Amniotic epithelial cell (primary cell): ENCODE measurements around the gene PLEKHA6.

Source experiments
- DNase-seq: peaks from one replicate; pipeline ENCODE4 v3.0.0-alpha.2; 2010; ENCODE audit warnings: low read depth

The PLEKHA6 gene

GRCh38 chr1:204357551-204358490 is 1.9 kb downstream of the PLEKHA6 start:
- no peak for DNase-seq

- peak; percentile 48 for DNase-seq
Measured at GRCh38 chr1:204356997-204357396, 2.7 kb downstream of the PLEKHA6 start.

GRCh38 chr1:204355913-204356312 is 3.8 kb downstream of the PLEKHA6 start:
- no peak for DNase-seq

- DNase-seq = no peak
Measured at GRCh38 chr1:204354579-204354978, 5.2 kb downstream of the PLEKHA6 start.

GRCh38 chr1:204353213-204353910 is 6.4 kb downstream of the PLEKHA6 start:
- DNase-seq = no peak

GRCh38 chr1:204350857-204351573 is 8.7 kb downstream of the PLEKHA6 start:
- peak; percentile 77 for DNase-seq

- no peak for DNase-seq
Measured at GRCh38 chr1:204350312-204350711, 9.4 kb downstream of the PLEKHA6 start.

- no peak for DNase-seq
Measured at GRCh38 chr1:204349602-204350001, 10.1 kb downstream of the PLEKHA6 start.

- peak; percentile 85 for DNase-seq
Measured at GRCh38 chr1:204348722-204349121, 11.0 kb downstream of the PLEKHA6 start.

- no peak for DNase-seq
Measured at GRCh38 chr1:204348242-204348641, 11.5 kb downstream of the PLEKHA6 start.

- DNase-seq = no peak
Measured at GRCh38 chr1:204345941-204346645, 13.6 kb downstream of the PLEKHA6 start.

- DNase-seq = no peak
Measured at GRCh38 chr1:204345438-204345841, 14.3 kb downstream of the PLEKHA6 start.

- peak; percentile 49 for DNase-seq
Measured at GRCh38 chr1:204344665-204345355, 14.9 kb downstream of the PLEKHA6 start.

- DNase-seq = no peak
Measured at GRCh38 chr1:204343802-204344201, 15.9 kb downstream of the PLEKHA6 start.

GRCh38 chr1:204343247-204343646 is 16.5 kb downstream of the PLEKHA6 start:
- no peak for DNase-seq

GRCh38 chr1:204342310-204342709 is 17.4 kb downstream of the PLEKHA6 start:
- DNase-seq = no peak

GRCh38 chr1:204341380-204341779 is 18.3 kb downstream of the PLEKHA6 start:
- DNase-seq = peak; percentile 97

- no peak for DNase-seq
Measured at GRCh38 chr1:204340081-204340889, 19.4 kb downstream of the PLEKHA6 start.

- DNase-seq = no peak
Measured at GRCh38 chr1:204339541-204339940, 20.2 kb downstream of the PLEKHA6 start.

- no peak for DNase-seq
Measured at GRCh38 chr1:204338997-204339396, 20.7 kb downstream of the PLEKHA6 start.
